ENCODE results near the gene CCL24. TPM values are rescaled to one million over a fixed set of nuclear protein-coding genes. Genes with fewer than 3 reads are reported as not detected.

The CCL24 gene
- total and polyA plus RNA-seq, 11 donors = 0.18 to 0.77 (median 0.60) TPM; not detected in 8

DNA sequence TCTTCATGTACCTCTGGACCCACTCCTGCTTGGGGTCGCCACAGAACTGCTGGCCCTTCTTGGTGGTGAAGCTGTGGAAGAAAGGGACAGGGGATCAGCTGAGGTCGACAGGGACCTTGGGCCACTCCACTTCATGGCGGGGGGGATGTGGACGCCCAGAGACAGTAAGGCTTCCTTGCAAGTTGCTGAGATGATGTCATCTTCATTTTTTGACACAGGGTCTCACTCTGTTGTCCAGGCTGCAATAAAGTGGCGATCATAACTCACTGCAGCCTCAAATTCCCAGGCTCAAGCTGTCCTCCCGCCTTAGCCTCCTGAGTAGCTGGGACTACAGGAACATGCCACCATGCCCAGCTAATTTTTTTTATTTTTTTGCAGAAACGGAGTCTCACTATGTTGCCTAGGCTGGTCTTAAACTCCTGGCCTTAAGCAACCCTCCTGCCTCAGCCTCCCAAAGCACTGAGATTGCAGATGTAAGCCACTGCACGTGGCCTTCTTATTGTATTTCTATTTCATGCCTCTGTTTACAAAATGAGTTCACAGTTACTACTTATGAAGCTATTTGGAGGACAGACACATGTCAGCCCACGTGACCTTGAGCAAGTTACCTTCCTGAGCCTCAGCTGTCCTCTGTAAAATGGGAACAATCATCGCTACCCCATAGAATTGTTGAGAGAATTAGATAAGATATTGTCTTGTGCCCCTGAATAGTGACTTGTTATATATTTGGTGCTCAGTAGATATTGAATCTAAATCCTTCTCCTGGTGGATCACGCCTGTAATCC, 1.5 kb downstream of the CCL24 start:
- intact Hi-C loops (cut with DNase I) = no loop called here
- Histone ChIP-seq H3K27ac (no peak overlapping the region), H3K36me3 (no peaks in the 10 kb centered on the region), H3K9me3 (peaks cover 0 to 11% (median 7%) of the 10 kb centered on the region in 12 donors), H3K4me1 (peaks cover 0 to 13% (median 0%) of the 10 kb centered on the region in 12 donors), H3K27me3 (no peaks in the 10 kb centered on the region), H3K4me3 (no peak overlapping the region)
- TF ChIP-seq, protein P1, sequence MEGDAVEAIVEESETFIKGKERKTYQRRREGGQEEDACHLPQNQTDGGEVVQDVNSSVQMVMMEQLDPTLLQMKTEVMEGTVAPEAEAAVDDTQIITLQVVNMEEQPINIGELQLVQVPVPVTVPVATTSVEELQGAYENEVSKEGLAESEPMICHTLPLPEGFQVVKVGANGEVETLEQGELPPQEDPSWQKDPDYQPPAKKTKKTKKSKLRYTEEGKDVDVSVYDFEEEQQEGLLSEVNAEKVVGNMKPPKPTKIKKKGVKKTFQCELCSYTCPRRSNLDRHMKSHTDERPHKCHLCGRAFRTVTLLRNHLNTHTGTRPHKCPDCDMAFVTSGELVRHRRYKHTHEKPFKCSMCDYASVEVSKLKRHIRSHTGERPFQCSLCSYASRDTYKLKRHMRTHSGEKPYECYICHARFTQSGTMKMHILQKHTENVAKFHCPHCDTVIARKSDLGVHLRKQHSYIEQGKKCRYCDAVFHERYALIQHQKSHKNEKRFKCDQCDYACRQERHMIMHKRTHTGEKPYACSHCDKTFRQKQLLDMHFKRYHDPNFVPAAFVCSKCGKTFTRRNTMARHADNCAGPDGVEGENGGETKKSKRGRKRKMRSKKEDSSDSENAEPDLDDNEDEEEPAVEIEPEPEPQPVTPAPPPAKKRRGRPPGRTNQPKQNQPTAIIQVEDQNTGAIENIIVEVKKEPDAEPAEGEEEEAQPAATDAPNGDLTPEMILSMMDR (IDR thresholded peaks at IDR 0.05) = no peak
- TF ChIP-seq POLR2A (IDR thresholded peaks at IDR 0.05) = no peak
- ATAC-seq (no peak), DNase-seq (no peak)
- WGBS, 4 donors = 80 to 94% (median 85%) methylated on average over 8 to 11 of the region's 11 CpGs

DNA sequence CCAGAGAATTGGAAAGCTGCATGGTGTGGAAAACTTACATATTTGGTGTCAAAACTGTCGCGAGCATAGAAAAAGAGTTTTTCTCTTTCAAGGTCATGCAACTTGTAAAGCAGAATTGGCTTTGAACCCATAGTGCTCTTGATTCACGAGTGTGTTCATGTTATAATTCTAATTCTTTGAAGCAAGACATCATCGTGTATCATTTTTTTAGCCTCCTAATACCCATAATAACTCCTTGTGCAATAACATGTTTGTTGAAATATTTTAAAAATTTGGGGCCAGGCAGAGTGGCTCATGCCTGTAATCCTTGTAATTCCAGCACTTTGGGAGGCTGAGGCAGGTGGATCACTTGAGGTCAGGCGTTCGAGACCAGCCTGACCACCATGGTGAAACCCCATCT, 4.2 kb downstream of the CCL24 start:
- TF ChIP-seq, protein P1 (IDR thresholded peaks at IDR 0.05) = no peak
- no peak for TF ChIP-seq POLR2A (IDR thresholded peaks at IDR 0.05)

DNA sequence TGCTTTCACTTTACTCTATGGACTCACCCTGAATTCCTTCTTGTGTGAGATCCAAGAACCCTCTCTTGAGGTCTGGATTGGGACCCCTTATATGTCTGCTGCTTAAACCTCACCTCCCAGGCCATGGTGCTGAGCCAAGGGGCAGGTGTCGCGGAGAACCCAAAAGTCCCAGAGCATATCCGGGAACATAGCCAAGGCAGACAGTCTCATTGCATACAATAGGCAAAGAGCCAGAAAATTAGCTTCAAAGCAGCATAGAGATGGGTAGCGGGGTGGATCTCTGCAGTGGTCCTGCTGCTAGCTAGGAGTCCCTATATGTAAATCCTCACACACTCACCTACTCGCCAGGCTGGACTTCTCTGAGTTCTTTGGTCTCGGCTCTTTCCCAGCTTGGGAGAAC, 5.5 kb downstream of the CCL24 start:
- H3K27me3 ChIP-seq = no peaks in the 10 kb centered on the region
- no peak overlapping the region for H3K27ac ChIP-seq
- H3K4me3 ChIP-seq = no peak overlapping the region
- H3K4me1 ChIP-seq = no peaks in the 10 kb centered on the region
- intact Hi-C loops (cut with DNase I) = no loop called here
- TF ChIP-seq, protein P1 (IDR thresholded peaks at IDR 0.05) = no peak
- no peak for TF ChIP-seq POLR2A (IDR thresholded peaks at IDR 0.05)
- H3K36me3 ChIP-seq = no peaks in the 10 kb centered on the region
- H3K9me3 ChIP-seq = peaks cover 0 to 24% (median 15%) of the 10 kb centered on the region in 12 donors
- DNase-seq (no peak), ATAC-seq (no peak)
- WGBS, 4 donors = 47 to 74% (median 56%) methylated on average over 6 of the region's 6 CpGs

More for the DNA sequence above, 4.2 kb downstream of the CCL24 start:
- DNase-seq = no peak
- no peak for ATAC-seq
- Histone ChIP-seq H3K27me3 (no peaks in the 10 kb centered on the region), H3K27ac (no peak overlapping the region), H3K4me1 (peaks cover 0 to 11% (median 0%) of the 10 kb centered on the region in 12 donors), H3K36me3 (no peaks in the 10 kb centered on the region), H3K9me3 (peaks cover 0 to 24% (median 15%) of the 10 kb centered on the region in 12 donors), H3K4me3 (no peak overlapping the region)
- 75 to 92% (median 84%) methylated on average over 6 of the region's 6 CpGs for WGBS, 4 donors
- intact Hi-C loops (cut with DNase I) = no loop called here

DNA sequence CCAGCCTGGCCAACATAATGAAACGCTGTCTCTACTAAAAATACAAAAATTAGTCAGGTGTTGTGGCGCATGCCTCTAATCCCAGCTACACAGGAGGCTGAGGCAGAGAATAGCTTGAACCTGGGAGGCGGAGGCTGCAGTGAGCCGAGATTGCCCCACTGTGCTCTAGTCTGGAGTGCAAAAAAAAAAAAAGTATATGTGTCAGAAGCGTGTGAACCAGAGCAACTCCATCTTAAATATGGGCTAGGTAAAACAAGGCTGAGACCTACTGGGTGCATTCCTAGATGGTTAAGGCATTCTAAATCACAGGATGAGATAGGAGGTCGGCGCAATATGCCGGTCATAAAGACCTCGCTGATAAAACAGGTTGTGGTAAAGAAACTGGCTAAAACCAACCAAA, 6.2 kb downstream of the CCL24 start:
- WGBS, 4 donors = 80 to 95% (median 92%) methylated on average over 9 of the region's 9 CpGs
- Histone ChIP-seq H3K27me3 (no peaks in the 10 kb centered on the region), H3K4me1 (no peaks in the 10 kb centered on the region), H3K9me3 (peaks cover 0 to 24% (median 15%) of the 10 kb centered on the region in 12 donors), H3K4me3 (no peak overlapping the region), H3K27ac (no peak overlapping the region), H3K36me3 (no peaks in the 10 kb centered on the region)
- ATAC-seq = no peak
- intact Hi-C loops (cut with DNase I) = no loop called here
- no peak for DNase-seq
- TF ChIP-seq, protein P1 (IDR thresholded peaks at IDR 0.05) = no peak
- TF ChIP-seq POLR2A (IDR thresholded peaks at IDR 0.05) = no peak
